GM19351 (cell line): ENCODE measurements around the gene DPY30.

Experiments used
- ATAC-seq: cut with Tn5 transposase; IDR thresholded peaks from one replicate; pipeline ENCODE4 v1.9.1; 2021; ENCODE audit warnings: mild to moderate bottlenecking, moderate library complexity; ENCODE audit not compliant: unreplicated experiment

Gene DPY30

GRCh38 chr2:32010280-32010669 is 29.3 kb downstream of the DPY30 start:
- ATAC-seq: peak; percentile 55

DNA sequence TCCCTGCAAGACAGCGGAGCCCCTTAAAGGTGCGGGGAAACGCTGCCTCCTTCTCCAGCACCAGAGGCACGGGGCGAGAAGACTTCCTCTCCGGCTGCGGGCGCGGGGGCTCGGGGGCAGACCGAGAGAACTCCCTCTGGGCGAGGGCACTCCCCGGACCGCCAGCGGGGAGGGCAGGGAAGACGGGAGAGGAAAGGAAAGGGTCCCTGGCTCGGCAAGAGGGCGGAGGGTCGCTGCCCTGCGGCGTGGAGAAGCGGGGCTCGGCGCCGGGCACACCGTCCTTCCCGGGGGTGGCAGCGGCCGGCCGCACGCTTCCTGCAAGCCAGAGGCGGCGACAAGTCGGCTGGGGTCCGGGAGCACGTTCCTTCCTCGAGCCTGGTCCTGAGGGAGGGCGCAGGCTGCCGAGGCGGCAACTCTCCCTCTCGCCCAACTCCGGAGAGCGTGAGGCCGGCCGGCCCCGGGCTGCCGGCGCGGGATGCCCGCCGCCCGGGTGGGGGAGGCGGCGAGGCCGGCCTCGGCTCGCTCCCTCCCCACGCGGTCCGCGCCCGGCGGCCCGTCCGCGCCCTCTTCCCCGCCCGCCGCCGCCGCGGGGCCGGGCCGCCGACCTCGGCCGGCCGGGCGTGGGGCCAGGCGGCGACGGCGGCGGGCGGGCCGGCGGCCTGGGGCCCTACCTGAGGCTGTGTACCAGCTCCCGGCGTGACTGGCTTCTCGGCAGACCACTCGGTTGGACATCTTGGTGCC is 29.9 kb downstream of the DPY30 start:
- peak; percentile 27 for ATAC-seq

DNA sequence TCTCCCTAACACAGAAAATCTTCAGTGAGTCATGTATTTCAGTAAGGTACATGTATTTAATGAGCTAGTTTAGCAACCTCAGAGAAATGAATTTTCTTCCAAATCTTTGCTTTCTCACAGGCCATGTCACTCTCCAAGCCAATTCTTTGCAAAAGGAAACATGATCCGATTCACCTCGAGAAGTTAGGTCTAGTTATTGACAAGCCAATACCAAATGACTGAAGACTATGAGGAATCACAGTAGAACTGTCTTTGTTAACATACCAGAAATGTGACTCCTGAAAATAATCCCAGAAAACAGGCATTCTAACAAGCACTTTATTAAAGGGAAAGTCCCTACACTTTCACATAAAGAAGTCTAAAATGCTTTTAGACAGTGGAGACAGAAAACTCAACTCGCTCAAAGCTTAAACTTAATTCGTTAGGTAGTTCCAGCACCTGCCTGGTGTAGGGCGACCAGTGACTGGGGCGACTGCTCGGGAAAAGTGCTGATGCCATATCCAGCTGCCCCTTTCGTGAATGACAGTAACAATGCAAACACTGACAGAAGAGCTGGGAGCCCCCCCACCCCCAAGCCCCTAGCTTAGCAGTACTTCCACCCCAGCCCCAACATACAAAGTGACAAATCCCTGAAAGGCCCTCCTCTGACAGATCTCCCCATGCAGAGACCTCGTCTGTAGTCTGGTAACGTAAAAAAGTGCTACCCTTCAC is 30.6 kb downstream of the DPY30 start:
- ATAC-seq: no peak

DNA sequence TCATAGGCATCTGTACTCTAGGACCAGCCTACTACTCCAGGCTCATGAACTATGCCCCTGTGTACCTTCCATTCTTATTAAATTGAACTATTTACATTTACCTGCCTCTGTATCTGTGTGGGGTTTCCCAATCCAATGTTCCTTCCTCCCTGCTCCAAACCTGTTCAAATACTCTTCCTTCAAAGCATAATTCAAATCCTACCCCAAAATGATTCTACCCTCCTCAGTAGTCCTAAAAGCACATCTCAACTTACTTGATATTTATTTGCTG is 32.5 kb downstream of the DPY30 start:
- ATAC-seq: no peak

DNA sequence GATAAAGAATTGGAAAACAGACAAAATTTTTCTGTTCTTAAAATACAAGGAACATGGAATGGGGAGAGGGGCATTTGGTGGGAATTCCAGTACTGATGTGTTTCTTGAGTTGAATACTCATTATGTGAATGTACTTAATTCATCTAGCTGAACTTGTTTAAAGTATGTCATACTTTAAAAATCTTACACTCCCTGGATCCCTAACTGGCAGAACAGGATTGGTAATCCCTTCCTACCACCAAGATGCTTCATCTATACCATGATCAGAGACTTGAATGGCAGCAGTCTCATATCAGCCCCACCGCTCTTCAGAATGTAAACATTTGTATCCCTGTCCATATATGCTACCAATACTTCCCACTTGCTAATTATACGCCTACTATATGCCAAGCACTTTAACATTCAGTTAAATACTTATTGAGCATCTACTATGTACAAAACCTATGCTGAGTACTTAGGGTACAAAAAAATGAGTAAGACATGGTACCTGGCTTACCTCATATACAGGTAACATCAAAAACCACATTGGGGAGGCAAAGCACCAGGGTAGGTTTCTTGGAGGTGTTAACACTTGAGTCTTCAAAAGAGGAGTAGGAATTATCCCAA is 34.1 kb downstream of the DPY30 start:
- ATAC-seq: no peak

DNA sequence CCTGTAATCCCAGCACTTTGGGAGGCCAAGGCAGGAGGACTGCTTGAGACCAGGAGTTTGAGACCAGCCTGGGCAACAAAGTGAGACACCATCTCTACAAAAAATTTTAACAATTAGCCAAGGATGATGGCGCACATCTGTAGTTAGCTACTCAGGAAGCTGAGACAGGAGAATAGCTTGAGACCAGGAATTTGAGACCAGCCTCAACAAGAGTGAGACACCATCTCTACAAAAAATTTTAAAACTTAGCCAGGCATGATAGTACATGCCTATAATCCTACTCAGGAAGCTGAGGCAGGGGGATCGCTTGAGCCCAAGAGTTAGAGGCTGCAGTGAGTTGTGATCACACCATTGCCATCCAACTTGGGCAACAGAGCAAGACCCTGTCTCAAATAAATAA is 35.8 kb downstream of the DPY30 start:
- ATAC-seq: no peak

GRCh38 chr2:32002406-32002805 is 37.2 kb downstream of the DPY30 start:
- no peak for ATAC-seq

GRCh38 chr2:31999438-31999837 is 40.2 kb downstream of the DPY30 start:
- no peak for ATAC-seq

DNA sequence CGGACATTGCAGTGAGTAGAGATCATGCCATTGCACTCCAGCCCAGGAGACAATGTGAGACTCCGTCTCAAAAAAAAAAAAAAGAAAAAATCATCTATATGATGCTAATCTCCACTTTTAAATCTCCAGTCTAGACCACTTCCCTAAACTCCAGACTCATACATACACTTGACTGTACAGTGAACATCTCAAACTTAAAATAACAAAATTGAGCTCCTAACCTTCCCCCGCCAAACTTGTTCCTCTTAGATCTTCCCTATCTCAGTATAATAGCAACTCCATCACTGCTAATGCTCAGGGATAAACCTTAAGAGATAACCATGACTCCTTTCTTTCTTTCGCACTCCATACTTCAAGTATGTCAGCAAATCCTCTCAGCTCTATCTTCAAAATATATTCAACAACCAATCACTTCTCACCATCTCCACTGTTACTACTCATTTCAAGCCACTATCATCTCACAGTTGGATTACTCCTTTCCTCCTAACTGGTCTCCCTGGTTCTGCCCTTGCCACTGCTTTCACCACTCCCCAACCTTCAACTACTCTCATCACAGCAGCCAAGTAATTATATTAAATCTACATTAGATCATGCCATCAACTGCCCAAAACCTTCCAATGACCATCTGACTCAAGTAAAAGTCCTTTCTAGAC is 40.7 kb downstream of the DPY30 start:
- ATAC-seq: no peak

- ATAC-seq: no peak
Observed at GRCh38 chr2:31997653-31998052, 42.0 kb downstream of the DPY30 start.

DNA sequence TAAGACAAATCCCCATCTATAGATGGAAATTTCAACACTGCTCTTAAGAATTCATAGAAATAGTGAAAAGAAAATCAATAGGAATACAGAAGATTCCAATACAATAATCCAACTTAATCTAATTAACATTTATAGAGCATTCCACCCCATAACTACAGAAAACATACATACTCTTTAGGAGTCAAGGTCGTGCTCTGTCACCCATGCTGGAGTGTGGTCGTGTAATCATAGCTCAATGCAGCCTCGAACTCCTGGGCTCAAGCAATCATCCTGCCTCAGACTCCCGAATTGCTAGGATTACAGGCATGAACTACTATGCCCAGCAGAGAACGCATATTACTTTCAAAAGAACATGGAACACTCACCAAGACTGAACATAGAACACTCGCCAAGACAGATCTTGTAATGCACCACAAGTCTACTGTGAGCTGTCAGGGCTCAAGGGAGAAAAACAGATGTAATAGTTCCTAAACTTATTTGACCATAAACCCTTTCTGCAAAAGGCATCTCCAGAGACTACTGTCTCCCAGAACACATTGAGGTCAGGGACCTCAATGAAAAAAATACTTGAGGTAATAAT is 42.9 kb downstream of the DPY30 start:
- no peak for ATAC-seq

GRCh38 chr2:31992934-31993333 is 46.7 kb downstream of the DPY30 start:
- ATAC-seq: no peak

DNA sequence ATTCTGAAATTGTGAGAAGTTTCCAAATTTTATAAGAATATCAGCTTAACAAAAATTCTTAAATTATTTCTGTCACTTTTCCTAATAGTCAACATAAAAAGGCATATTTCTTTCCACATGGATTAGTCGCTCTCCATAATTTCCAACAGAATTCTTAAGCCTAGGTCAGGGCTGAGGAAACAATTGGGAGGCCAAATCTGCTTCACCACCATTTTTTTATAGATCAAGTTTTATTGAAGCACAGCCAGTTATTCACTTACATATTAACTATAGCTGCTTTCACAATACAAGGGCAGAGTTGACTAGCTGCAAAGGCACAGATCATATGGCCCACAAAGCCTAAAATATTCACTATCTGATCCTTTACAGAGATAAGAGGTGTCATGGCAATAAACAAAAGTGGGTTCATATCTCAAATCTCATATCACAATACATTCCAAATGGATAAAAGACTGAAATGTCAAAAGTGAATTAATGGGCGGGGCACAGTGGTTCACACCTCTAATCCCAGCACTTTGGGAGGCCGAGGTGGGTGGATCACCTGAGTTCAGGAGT is 47.5 kb downstream of the DPY30 start:
- ATAC-seq: no peak

DNA sequence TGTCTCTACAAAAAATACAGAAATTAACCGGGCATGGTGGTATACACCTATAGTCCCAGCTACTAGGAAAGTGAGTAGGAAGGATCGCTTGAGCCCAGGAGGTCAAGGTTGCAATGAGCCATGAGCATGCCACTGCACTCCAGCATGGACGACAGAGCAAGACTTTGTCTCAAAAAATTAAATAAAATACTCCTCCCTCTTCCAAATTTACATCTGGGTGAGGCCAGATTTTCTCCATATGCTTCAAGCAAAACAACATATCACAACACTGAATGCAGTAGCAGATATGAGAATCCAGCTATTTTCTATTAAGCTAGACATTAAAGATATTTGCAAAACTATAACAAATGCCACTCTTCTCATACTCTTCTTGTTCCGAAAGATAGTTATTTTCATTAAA is 49.7 kb downstream of the DPY30 start:
- ATAC-seq: no peak

- no peak for ATAC-seq
Observed at GRCh38 chr2:31987454-31988220, 52.0 kb downstream of the DPY30 start.

- ATAC-seq: no peak
Observed at GRCh38 chr2:31986906-31987305, 52.7 kb downstream of the DPY30 start.

- no peak for ATAC-seq
Observed at GRCh38 chr2:31983762-31984467, 55.7 kb downstream of the DPY30 start.

- peak; percentile 100 for ATAC-seq
Observed at GRCh38 chr2:31980674-31981356, 58.8 kb downstream of the DPY30 start.

DNA sequence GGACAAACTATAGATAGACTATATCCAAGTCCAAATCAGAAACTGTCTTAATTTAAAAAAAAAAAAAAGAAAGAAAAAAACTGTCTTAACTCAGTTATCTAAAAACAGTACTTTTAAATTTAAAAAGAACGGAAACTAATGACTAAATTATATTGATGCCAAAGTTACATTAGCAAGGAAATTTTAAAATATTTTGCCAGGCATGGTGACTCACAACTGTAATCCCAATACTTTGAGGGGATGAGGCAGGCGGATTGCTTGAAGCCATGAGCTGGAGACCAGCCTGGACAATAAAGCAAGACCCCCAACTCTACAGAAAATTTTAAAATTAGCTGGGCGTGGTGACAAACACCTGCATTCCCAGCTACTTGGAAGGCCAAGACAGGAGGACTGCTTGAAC is 59.6 kb downstream of the DPY30 start:
- no peak for ATAC-seq
